Fibroblast of skin of abdomen (primary cell): ENCODE data around the gene ARHGAP26.
A peak's percentile ranks its signal among the peaks of the same experiment; 100 is the strongest.

ENCODE experiments used
- DNase-seq: peaks from one replicate; pipeline ENCODE4 v3.0.0-alpha.2; 2013

Gene ARHGAP26

DNA sequence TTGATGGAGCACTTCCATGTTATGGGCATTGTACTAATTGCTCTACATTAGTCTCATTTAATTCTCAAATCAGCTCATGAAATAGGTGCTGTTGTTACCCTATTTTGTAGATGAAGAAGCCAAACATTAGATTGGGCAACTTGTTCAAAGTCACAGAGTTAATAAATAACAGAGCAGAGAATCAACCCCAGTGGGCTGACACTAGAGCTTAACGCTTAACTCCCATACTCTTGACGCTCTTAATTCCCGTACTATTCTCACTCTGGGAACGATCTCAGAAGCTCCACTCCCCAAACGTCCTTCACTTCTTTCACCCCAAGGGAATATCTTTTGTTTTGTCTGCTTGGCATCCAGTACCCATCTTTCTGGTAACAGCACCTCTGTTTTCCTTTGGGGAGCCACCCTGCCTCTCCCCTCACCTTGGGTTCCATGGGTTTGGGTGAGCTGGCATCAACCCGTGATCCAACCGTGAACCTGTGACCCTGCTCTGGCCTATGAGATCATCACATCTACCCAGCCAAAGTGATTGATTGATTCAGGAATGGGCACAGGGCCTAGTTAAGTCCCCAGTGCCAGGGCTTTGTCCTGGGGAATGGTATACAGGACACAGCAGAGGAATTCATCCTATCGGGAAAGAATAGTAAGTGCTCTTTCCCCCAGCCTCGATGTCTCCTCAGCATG lies 464.1 kb downstream of the ARHGAP26 start:
- no peak for DNase-seq

DNA sequence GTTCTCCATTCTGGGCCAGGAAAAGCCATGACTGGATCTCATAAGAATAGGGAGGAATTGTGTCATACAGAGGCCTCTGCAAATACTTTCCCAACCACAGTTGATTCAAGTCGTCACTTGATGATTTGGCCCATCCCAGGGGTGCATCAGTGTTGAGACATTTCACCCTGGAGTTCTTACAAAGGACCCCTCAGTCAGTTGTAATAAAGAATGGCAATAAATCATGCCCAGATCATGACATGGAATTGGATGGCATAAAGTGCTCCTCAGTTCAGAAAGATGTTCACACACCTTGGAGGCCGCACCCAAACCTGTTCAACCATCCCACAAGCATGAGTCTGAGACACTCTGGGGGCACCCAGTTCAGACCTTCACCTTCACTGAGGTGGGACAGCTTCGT lies 465.2 kb downstream of the ARHGAP26 start:
- DNase-seq: peak; percentile 88

DNA sequence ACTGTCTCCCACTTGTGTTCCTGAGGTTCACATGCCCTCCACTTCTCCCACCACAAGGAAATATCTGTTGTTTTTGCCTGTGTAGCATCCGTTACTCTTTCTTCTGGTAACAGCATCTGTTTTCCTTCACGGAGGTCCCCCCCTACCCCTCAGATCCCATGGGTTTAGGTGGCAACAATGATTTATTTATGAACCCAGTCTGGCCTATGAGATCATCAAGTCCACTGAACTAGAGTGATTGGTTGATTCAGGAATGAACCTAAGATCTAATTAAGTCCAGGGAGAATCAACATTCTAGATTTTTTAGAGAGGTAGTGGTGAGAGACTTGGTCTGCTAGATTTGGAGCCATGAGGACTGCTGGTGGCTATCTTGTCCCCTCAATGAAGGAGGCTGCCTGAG lies 466.5 kb downstream of the ARHGAP26 start:
- peak; percentile 58 for DNase-seq

DNA sequence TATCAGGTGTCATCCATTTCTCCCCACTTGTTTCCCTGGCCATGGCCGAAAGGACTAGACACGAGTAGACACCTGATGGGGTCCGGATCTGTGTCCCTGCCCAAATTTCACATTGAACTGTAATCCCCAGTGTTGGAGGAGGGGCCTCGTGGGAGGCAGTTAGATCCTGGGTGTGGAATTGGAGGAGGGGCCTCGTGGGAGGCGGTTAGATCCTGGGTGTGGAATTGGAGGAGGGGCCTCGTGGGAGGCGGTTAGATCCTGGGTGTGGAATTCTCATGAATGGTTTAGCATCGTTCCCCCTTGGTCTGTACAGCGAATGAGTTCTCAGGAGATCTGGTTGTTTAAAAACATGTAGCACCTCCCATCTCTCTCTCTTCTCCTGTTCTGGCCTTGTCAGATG lies 467.5 kb downstream of the ARHGAP26 start:
- DNase-seq: no peak

DNA sequence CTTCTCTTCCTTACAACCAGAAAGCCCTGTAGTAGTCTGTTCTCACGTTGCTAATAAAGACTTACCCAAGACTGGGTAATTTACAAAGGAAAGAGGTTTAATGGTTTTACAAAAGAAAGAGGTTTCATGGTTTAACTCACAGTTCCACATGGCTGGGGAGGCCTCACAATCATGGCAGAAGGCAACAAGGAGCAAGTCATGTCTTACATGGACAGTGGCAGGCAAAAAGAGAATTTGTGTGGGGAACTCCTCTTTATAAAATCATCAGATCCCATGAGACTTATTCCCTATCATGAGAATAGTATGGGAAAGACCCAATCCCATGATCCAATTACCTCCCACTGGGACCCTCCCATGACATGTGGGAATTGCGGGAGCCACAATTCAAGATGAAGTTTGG lies 468.4 kb downstream of the ARHGAP26 start:
- DNase-seq: no peak

DNA sequence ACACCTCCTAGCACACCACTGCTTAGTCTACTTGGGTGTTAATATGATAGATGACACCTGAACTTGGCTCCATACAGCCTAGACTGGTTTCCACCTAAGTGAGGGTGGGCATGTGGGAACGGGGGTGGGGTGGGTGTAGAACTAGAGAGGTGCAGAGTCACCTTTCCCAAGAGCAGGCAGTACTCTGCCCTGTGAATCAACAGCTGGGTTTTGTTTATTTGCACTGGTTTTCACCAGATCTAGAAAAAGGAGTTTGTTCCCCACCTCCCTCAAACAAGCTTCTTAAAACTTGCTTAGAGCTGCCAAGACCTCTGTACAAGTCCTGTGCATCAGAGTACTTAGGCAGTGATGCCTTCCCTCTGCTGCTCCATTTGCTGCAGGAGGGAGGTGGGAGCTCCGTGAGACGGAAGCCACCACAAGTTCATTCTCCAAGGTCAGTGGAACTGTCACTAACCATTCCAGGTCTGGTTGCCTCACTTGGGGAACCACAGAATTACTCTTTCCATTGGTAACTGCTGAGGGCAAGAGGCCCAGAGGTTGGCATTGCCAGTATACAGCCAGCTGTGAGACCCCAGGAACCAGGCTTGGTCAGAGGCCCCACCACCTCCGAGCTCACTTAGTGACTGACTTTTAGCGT lies 469.8 kb downstream of the ARHGAP26 start:
- no peak for DNase-seq

DNA sequence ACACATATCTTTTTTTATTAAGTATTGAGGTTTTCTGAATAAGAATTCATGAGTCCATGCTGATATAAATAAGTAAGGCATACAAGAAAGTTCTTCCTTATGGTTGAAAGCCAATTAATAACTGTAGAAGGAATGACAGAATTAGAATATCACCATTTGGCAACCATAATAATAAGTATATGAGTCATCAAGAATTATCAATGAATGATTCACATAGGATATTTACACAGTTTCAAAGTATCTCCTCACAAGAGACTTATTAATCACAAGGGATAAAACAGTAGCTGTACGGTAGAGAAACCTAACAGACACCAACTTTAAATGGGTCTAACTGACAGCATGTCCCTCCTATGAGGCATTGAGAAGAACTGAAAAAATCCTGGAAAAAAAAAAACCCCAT lies 471.7 kb downstream of the ARHGAP26 start:
- peak; percentile 64 for DNase-seq

DNA sequence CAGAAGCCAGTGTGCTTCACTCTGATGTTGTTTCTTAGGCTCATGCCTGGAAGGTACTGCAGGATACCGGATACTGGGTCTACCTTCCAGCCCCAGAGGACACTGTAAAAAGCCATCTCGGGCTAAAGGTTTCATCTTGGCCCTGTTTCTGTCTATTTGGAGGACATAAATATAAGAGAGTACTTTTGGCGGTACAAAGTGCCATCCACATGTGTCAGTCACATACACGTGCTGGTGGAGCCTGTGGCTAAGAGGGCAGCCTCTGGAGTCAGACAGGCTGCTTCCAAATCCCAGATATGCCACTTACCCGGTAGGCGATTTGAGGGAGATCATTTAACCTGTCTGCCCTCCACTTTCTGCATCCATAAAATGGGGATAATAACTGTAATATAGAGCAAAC lies 472.9 kb downstream of the ARHGAP26 start:
- no peak for DNase-seq

DNA sequence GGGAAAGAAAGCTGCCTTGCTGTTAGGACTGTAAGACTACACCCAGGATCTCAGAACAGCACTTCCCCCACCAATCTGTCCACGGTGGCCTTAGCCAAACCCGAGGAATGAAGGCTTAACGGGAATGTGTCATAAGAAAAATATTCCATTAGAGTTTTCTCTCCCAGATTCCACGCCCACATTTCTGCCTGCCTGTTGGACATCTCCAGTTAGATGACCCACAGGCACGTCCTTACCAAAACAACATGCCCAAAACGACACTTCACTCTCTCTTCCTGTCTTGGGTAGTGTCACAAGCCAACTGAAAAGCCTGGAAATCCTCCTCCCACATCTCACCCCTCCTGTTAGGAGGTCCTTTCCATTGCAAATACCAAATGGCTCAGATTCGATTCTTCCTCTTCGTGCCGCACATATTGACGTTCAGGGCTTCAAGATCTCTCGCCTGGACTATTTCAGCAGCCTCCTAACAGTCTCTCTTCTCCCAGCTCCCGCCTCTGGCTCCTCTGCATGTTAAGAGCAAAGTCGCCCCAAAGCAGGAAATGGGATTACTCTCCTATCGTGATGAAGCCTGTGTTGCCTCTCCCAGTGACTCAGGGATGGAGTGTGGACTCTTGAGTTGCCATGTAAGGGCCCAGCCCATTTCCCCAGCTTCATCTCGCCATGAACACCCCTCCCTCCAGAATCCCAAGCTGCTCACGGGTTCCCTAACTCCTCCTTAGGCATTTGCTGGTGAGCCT lies 474.0 kb downstream of the ARHGAP26 start:
- peak; percentile 98 for DNase-seq

DNA sequence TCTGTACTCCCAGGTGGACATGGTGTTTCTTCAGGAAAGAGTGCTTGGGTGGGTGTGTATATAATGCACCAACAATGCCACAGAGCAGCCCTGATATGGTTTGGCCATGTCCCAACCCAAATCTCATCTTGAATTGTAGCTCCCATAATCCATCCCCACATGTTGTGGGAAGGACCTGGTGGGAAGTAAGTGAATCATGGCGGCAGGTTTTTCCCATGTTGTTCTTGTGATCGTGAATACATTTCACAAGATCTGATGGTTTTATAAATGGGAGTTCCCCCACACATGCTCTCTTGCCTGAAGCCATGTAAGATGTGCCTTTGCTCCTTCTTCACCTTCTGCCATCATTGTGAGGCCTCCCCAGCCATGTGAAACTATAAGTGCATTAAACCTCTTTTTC lies 474.8 kb downstream of the ARHGAP26 start:
- no peak for DNase-seq

DNA sequence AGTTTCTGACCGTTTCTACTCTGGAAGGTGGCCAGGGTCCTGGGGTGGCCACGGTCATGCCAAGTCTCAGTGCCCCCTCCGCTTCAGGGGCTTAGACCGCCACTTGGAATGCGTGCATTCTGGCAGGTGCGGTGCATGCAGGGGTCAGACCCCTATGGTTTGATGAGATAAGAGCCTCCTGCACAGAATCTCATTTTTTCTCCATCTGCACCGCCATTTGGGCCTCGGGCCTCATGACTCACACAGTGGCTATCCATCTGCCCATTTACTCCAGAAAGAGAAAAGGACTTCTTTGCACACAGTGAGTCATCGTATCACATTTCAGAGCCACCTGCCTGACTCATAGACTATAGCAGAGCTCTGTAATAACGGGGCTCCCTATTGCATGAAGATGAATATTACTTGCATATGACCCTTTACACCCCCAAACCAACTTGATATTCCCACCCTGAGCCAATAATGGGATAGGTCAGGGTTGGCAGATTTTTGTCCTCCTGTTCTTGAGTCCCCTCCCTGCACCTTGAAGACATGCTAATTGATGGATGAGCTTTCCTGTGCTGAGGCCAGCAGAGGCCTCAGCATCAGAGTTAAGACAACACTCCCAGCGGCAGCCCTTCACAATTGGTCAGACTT lies 475.9 kb downstream of the ARHGAP26 start:
- peak; percentile 93 for DNase-seq

DNA sequence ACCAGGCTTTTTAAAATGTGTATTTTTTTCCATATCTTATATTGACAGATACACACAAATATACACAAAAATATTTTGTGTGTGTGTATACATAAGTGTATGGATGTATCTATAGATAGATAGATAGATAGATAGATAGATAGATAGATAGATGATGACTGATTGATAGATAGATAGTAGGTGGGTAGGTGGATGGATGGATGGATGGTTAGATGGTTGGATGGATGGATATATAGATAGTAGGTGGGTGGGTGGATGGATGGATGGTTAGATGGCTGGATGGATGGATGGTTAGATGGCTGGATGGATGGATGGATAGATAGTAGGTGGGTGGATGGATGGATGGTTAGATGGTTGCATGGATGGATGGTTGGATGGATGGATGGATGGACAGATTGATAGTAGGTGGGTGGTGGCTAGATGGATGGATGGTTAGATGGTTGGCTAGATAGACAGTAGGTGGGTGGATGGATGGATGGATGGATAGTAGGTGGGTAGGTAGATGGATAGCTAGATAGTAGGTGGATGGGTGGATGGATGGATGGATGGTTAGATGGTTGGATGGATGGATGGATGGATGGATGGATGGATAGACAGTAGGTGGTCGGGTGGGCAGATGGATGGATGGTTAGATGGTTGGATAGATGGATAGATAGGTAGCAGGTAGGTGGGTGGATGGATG lies 477.1 kb downstream of the ARHGAP26 start:
- no peak for DNase-seq

DNA sequence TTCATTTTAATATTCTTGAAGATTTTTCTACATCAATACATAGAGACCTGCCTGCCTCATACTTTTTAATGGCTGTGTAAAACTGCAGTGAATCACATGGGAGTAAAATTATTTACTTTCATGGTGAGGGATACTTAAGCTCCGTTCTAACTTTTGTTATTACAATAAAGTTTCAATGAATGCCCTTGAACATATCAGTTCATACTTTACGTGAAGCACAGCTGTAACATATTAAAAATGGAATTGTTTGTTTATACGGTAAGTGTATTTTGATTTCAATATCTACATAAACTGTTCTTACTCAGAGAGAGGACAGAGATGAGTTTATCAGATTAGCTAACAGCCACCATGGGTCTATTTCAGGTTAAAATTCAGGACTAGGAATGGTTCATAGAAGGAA lies 478.2 kb downstream of the ARHGAP26 start:
- DNase-seq: no peak

DNA sequence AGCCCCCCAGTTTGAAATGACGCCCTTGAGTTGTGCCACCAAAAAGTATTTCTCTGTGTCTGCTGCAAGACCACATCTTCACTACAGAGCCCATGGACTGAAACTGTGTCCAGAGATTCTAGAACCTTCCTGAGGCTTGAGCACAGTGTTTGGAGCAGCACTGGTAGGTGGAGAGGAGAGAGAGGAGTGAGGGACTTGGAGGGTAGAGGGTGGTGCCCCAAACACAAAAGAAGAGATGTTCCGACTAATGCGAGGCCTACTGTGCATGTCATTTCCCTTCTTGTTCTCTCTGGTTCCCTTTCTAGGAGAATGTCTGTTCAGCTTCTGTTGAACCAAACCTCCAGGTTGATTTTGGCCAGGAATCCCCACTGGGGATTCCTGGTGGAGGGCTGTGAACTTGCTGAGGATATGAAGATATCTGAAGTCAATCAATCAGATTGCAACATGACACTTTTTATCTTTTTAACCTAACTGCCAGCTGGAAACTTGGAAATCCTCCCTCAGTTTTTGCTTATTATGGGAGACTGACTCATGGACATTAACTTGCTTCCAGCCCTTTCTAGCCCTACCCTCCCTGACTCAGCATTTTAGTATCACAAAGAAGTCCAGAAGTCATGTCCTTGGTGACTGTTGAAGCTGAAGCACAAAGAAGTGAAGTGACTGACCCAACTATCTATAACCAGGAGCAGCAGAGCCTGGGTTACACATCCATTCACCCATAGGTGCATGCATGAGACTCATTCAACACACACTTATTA lies 478.8 kb downstream of the ARHGAP26 start:
- peak; percentile 82 for DNase-seq

DNA sequence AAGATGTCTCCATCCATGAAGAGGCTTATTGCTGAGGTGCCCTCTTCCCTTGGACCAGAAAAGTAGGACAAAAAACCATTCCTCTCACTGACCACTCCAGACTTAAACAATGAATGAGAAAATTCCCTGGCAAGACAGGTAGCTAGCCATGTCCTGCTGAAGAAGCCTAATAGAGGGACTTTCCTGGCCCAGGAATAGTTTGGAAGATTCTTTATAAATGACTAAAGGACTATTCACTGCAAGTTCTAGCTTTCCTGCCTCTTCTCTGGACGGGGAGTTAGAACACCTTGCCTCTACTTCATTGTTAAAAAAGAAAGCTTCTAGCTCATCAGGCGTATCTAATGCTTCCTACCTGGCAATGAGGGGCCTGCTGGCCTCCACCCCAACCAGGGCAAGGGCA lies 479.7 kb downstream of the ARHGAP26 start:
- no peak for DNase-seq

DNA sequence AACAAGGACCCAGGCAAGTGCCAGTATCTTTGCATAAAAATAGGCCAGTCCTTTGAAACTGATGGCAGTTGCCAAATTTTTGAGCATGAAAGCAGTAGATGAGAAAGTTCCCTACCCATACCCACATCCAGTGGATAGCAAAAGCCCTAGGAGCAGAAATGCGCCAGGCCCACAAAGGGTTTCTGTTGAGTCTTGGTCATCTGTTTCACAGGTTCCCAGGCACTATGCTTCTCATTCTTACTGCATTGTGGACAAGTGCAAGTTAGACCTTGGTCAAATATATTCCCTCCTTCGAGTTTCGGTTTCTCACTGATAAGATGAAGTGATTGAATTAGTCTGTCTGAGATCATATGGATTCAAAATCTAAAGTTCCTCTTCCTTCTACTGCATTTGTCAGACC lies 481.0 kb downstream of the ARHGAP26 start:
- no peak for DNase-seq

DNA sequence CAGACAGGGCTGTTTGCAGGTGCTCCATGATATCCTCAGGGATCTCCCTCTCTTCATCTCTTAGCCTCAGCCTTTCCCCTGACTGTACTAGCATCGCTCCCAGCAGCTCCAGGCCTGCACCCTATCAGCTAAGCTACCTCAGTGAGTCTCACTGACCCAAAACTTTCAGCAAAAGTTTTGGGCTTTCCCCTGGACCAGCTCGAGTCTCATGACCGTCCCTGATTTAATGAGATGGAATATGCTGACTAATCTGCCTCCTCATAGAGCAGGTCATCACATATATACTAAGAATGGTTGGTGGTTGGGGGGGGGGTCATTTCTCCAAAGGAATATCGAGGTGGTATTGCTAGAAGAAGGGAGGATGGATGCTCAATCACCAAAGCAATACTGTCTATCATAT lies 481.8 kb downstream of the ARHGAP26 start:
- DNase-seq: no peak

DNA sequence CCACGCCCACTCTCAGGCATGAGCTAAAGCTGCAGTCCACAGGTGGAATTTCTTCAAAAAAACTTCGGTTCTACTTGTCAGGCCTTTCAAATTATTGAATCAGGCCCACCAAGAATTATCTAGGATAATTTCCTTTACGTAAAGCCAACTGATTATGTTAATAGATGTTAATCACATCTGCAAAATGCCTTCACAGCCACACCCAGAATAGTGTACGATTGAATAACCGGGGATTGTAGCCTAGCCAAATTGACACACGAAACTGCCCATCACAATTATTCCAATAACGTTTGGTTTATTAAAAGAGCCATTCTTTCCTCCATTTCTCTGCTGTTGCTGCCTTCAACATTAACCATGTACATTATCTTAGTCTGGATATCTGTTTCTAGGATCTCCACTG lies 484.6 kb downstream of the ARHGAP26 start:
- DNase-seq: no peak

DNA sequence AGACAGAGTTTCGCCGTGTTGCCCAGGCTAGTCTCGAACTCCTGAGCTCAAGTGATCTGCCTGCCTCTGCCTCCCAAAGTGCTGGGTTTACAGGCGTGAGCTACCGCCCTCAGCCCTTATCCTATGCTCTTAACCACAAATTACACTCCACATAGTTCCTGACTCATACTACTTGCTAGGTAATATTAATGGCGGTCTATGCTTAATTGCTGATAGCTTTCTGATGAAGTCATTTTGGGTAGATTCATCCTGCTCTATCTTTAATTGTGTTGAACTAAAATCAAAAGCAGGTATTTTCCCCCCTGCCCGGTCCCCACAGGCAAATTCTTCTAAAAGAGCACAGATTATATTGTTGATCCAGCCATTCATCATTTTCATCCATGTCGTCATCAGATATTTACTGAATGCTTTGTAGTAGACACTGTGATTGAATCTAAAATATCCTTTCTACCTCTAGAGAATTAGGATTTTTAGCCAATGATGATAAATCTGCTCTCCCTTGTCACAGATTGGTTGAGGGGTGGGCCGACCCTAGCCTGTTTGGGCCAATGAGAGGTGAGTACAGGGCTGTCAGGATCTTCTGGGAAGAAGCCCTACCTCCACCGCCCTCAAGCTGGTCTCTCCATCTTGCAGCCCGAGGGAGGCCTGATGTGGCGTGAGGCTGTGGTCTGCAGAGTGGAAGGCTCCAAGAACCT lies 488.5 kb downstream of the ARHGAP26 start:
- peak; percentile 84 for DNase-seq

DNA sequence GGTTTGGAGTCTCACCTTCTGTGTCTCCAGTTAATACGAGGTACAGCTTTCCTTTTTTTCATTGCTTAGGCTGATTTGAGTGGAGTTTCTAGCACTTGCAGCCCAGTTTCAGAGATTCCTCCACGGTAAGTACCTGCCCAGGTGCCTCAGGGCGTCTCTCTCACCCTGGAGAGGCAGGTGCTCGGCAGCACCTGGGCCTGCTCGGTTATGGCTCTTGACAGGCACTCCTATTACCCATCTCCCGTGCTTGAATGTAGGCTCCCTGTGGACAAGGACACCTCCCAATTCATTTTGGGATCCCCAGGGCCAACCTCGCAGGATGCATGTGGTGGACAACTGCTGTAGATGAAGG lies 489.1 kb downstream of the ARHGAP26 start:
- no peak for DNase-seq

DNA sequence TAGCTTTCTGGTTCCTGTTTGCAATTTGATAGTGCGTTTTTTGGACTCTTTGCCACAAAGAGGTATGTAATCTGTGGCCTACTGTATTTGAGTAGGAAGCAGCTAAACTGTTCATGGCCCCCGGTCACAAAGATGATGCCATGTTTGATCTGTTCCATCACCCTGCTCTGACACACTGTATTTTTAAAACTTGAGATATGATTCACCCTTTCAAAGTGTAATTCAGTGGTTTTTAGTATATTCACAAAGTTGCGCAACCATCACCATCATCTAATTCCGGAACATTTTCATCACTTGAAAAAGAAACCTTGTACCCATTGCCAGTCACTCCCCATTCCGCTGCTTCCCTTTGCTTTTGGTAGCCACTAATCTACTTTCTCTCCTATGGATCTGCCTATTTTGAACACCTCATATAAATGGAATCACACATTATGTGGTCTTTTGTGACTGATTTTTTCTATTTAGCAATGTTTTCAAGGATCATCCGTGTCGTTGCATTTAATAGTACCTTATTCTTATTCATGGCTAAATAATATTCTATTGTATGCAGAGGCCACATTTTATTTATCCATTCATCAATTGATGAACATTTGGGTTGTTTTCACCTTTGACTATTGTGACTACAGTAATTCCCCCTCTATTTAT lies 491.7 kb downstream of the ARHGAP26 start:
- DNase-seq: peak; percentile 62
